Panc1 (cell line): Measurements from ENCODE around the gene TRNP1.

ENCODE experiments used
- SIN3A ChIP-seq: IDR thresholded peaks from 2 replicates; pipeline ENCODE4 v1.6.1; 2012; ENCODE audit warnings: low read depth, mild to moderate bottlenecking, low read length, moderate library complexity, borderline replicate concordance; ENCODE audit not compliant: insufficient read depth
- TF ChIP-seq, protein P1 (sequence below): fragments of 450-650 bp; IDR thresholded peaks from 2 replicates; pipeline ENCODE4 v1.5.1; 2017; ENCODE audit warnings: mild to moderate bottlenecking
- TF ChIP-seq, protein P2 (sequence below), 2 experiments: IDR thresholded peaks; 2 replicates each; pipeline ENCODE4 v1.6.1; 2011 to 2012; ENCODE audit warnings: low read depth in 2 of 2, control low read depth in 1 of 2, low read length in 1 of 2, mild to moderate bottlenecking in 1 of 2, moderate library complexity in 1 of 2; ENCODE audit not compliant: insufficient read depth in 1 of 2

DNA sequence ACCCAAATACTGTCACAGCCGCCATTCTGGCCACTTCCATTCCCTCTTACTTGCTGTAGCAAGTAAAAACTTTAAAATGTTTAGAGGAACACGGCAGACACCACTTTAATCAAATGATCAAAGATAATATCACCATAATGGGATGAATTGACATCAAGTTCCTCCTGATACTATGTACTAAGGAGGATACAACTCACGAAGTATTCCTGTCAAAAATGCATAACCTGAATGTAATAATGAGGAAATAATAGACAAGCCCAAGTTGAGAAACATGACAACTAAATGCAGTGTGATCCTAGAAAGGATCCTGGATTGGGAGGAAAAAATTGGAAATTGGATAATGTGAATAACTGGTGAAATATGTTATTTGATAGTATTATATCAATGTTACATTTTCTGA, 37.2 kb upstream of the TRNP1 start:
- TF ChIP-seq SIN3A = no peak
- TF ChIP-seq, protein P1, sequence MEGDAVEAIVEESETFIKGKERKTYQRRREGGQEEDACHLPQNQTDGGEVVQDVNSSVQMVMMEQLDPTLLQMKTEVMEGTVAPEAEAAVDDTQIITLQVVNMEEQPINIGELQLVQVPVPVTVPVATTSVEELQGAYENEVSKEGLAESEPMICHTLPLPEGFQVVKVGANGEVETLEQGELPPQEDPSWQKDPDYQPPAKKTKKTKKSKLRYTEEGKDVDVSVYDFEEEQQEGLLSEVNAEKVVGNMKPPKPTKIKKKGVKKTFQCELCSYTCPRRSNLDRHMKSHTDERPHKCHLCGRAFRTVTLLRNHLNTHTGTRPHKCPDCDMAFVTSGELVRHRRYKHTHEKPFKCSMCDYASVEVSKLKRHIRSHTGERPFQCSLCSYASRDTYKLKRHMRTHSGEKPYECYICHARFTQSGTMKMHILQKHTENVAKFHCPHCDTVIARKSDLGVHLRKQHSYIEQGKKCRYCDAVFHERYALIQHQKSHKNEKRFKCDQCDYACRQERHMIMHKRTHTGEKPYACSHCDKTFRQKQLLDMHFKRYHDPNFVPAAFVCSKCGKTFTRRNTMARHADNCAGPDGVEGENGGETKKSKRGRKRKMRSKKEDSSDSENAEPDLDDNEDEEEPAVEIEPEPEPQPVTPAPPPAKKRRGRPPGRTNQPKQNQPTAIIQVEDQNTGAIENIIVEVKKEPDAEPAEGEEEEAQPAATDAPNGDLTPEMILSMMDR = no peak
- TF ChIP-seq, protein P2, sequence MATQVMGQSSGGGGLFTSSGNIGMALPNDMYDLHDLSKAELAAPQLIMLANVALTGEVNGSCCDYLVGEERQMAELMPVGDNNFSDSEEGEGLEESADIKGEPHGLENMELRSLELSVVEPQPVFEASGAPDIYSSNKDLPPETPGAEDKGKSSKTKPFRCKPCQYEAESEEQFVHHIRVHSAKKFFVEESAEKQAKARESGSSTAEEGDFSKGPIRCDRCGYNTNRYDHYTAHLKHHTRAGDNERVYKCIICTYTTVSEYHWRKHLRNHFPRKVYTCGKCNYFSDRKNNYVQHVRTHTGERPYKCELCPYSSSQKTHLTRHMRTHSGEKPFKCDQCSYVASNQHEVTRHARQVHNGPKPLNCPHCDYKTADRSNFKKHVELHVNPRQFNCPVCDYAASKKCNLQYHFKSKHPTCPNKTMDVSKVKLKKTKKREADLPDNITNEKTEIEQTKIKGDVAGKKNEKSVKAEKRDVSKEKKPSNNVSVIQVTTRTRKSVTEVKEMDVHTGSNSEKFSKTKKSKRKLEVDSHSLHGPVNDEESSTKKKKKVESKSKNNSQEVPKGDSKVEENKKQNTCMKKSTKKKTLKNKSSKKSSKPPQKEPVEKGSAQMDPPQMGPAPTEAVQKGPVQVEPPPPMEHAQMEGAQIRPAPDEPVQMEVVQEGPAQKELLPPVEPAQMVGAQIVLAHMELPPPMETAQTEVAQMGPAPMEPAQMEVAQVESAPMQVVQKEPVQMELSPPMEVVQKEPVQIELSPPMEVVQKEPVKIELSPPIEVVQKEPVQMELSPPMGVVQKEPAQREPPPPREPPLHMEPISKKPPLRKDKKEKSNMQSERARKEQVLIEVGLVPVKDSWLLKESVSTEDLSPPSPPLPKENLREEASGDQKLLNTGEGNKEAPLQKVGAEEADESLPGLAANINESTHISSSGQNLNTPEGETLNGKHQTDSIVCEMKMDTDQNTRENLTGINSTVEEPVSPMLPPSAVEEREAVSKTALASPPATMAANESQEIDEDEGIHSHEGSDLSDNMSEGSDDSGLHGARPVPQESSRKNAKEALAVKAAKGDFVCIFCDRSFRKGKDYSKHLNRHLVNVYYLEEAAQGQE (IDR thresholded peaks at IDR 0.05; ENCODE audit: insufficient read depth in 1 of 2, low read depth in 2 of 2, low read length in 1 of 2) = no peak
